Prostate gland (tissue), 2 donors: Measurements from ENCODE around the gene ADAM10.

Experiments used
- POLR2A ChIP-seq: fragments of 450-650 bp; IDR thresholded peaks from one replicate; pipeline ENCODE4 v1.6.1; 2016; ENCODE audit warnings: antibody characterized with exemption, mild to moderate bottlenecking
- POLR2AphosphoS5 ChIP-seq: sonication (generic); formaldehyde crosslinking; IDR thresholded peaks from one replicate; pipeline ENCODE4 v1.6.1; 2017; ENCODE audit warnings: antibody characterized with exemption
- TF ChIP-seq, protein P1 (sequence below), 4 experiments: fragments of 200-600 bp in 2 of 4; fragments of 450-650 bp in 2 of 4; sonication (generic) in 2 of 4; IDR thresholded peaks; 1 replicate in 3 of 4; 2 replicates in 1 of 4; pipeline ENCODE4 v1.5.1; 2016 to 2019; ENCODE audit warnings: antibody characterized with exemption in 4 of 4, mild to moderate bottlenecking in 2 of 4, moderate library complexity in 2 of 4

DNA sequence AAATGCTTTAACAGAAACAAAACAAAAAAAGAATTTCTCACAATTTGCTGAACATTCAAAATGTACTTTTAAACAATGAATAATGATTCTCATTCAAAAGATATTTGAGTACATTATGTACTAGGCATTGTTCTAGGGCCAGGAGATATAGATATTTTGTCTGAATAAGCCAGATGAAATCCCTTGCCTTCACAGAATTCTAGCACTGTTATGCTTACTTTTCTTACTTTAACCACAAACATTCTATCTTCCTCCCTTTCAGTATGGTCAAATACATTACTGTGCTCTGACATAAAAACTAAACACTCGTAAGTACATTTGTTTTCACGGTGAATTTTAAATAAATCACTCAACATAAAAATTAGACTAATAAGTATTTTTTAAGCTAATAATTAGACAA is 116.7 kb downstream of the ADAM10 start:
- TF ChIP-seq, protein P1, sequence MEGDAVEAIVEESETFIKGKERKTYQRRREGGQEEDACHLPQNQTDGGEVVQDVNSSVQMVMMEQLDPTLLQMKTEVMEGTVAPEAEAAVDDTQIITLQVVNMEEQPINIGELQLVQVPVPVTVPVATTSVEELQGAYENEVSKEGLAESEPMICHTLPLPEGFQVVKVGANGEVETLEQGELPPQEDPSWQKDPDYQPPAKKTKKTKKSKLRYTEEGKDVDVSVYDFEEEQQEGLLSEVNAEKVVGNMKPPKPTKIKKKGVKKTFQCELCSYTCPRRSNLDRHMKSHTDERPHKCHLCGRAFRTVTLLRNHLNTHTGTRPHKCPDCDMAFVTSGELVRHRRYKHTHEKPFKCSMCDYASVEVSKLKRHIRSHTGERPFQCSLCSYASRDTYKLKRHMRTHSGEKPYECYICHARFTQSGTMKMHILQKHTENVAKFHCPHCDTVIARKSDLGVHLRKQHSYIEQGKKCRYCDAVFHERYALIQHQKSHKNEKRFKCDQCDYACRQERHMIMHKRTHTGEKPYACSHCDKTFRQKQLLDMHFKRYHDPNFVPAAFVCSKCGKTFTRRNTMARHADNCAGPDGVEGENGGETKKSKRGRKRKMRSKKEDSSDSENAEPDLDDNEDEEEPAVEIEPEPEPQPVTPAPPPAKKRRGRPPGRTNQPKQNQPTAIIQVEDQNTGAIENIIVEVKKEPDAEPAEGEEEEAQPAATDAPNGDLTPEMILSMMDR (IDR thresholded peaks at IDR 0.05), result no peak
- TF ChIP-seq POLR2A (no peak), POLR2AphosphoS5 (no peak)
